Suprapubic skin (tissue), 4 donors: Measurements from ENCODE around the gene ATP8B1. TPM values are rescaled to one million over a fixed set of nuclear protein-coding genes. Genes with fewer than 3 reads are reported as not detected.
A peak's percentile ranks its signal among the peaks of the same experiment; 100 is the strongest.

Experiments
- DNase-seq, 2 donors: peaks; one replicate each; pipeline ENCODE4 v3.0.0-alpha.2; 2019; ENCODE audit warnings: low spot score in 2 of 2
- H3K27ac ChIP-seq: fragments of 200-600 bp; sonication (generic); one replicate; pipeline ENCODE4 v1.5.1; 2019
- H3K27me3 ChIP-seq: fragments of 200-600 bp; sonication (generic); one replicate; pipeline ENCODE4 v1.5.1; 2019
- H3K36me3 ChIP-seq: fragments of 200-600 bp; sonication (generic); one replicate; pipeline ENCODE4 v1.5.1; 2019
- H3K4me1 ChIP-seq: fragments of 200-600 bp; sonication (generic); one replicate; pipeline ENCODE4 v1.5.1; 2019
- H3K4me3 ChIP-seq: fragments of 200-600 bp; sonication (generic); one replicate; pipeline ENCODE4 v1.5.1; 2019; ENCODE audit warnings: mild to moderate bottlenecking
- H3K9me3 ChIP-seq: fragments of 200-600 bp; sonication (generic); one replicate; pipeline ENCODE4 v1.5.1; 2019
- CTCF ChIP-seq, 2 donors: fragments of 200-600 bp in 1 of 2; fragments of 450-650 bp in 1 of 2; sonication (generic) in 1 of 2; IDR thresholded peaks; one replicate each; pipeline ENCODE4 v1.5.1; 2016 to 2019; ENCODE audit warnings: antibody characterized with exemption in 2 of 2, mild to moderate bottlenecking in 1 of 2, moderate library complexity in 1 of 2
- EP300 ChIP-seq: sonication (generic); formaldehyde crosslinking; IDR thresholded peaks from one replicate; pipeline ENCODE4 v1.6.1; 2017; ENCODE audit warnings: antibody characterized with exemption
- POLR2A ChIP-seq, 2 donors: fragments of 450-650 bp; IDR thresholded peaks; one replicate each; pipeline ENCODE4 v1.6.1; 2017; ENCODE audit warnings: antibody characterized with exemption in 2 of 2, mild to moderate bottlenecking in 2 of 2, moderate library complexity in 2 of 2
- POLR2AphosphoS5 ChIP-seq, 3 donors: sonication (generic); formaldehyde crosslinking; IDR thresholded peaks; one replicate each; pipeline ENCODE4 v1.6.1; 2017; ENCODE audit warnings: antibody characterized with exemption in 3 of 3
- WGBS: methylation state at CpG from one replicate; pipeline ENCODE4 v1.1.5; 2018; 5-methylcytosine and 5-hydroxymethylcytosine counted together
- total RNA-seq, 4 donors: library from RNA; depleted of rRNA; stranded (reverse); fragments of >200 nt; gene quantifications; one replicate each; pipeline ENCODE4 v1.1.0, GENCODE V29; 2016

Gene ATP8B1
- total RNA-seq, 4 donors from 2014 or later = 21.5 to 59.1 (median 26.0) TPM

- no peak overlapping the region for H3K4me3 ChIP-seq
- 66% methylated on average over 6 of the region's 6 CpGs for WGBS
- no peaks in the 10 kb centered on the region for H3K27me3 ChIP-seq
- no peak for DNase-seq
- no peak overlapping the region for H3K27ac ChIP-seq
- TF ChIP-seq POLR2A (IDR thresholded peaks at IDR 0.05) = no peak
- no peak for TF ChIP-seq CTCF (IDR thresholded peaks at IDR 0.05)
- TF ChIP-seq POLR2AphosphoS5 (IDR thresholded peaks at IDR 0.05) = peak in 1 of 3 donors; percentile 56
- no peak for TF ChIP-seq EP300
- peaks cover 7% of the 10 kb centered on the region for H3K4me1 ChIP-seq
- peaks cover 17% of the 10 kb centered on the region for H3K36me3 ChIP-seq
- H3K9me3 ChIP-seq = no peaks in the 10 kb centered on the region
Measured at GRCh38 chr18:57666818-57667497, 136.2 kb downstream of the ATP8B1 start.

GRCh38 chr18:57664568-57665165, 138.4 kb downstream of the ATP8B1 start:
- TF ChIP-seq POLR2AphosphoS5 (IDR thresholded peaks at IDR 0.05) (no peak), POLR2A (IDR thresholded peaks at IDR 0.05) (no peak), CTCF (IDR thresholded peaks at IDR 0.05) (no peak), EP300 (no peak)
- Histone ChIP-seq H3K4me1 (peaks cover 7% of the 10 kb centered on the region), H3K4me3 (no peak overlapping the region), H3K9me3 (no peaks in the 10 kb centered on the region), H3K27ac (no peak overlapping the region), H3K36me3 (peaks cover 26% of the 10 kb centered on the region), H3K27me3 (no peaks in the 10 kb centered on the region)
- 73% methylated on average over 2 of the region's 2 CpGs for WGBS
- DNase-seq = no peak

GRCh38 chr18:57660961-57661360, 142.2 kb downstream of the ATP8B1 start:
- H3K27me3 ChIP-seq = no peaks in the 10 kb centered on the region
- H3K4me3 ChIP-seq = no peak overlapping the region
- peaks cover 2% of the 10 kb centered on the region for H3K9me3 ChIP-seq
- H3K4me1 ChIP-seq = peaks cover 3% of the 10 kb centered on the region
- H3K36me3 ChIP-seq = peaks cover 38% of the 10 kb centered on the region
- DNase-seq = no peak
- TF ChIP-seq POLR2AphosphoS5 (IDR thresholded peaks at IDR 0.05) = no peak
- no peak for TF ChIP-seq CTCF (IDR thresholded peaks at IDR 0.05)
- TF ChIP-seq POLR2A (IDR thresholded peaks at IDR 0.05) = no peak
- TF ChIP-seq EP300 = no peak
- 91% methylated on average over 11 of the region's 11 CpGs for WGBS
- no peak overlapping the region for H3K27ac ChIP-seq

- no peak overlapping the region for H3K27ac ChIP-seq
- H3K36me3 ChIP-seq = peaks cover 50% of the 10 kb centered on the region
- H3K4me1 ChIP-seq = peaks cover 3% of the 10 kb centered on the region
- no peak for TF ChIP-seq POLR2AphosphoS5 (IDR thresholded peaks at IDR 0.05)
- no peak for TF ChIP-seq EP300
- no peak for TF ChIP-seq CTCF (IDR thresholded peaks at IDR 0.05)
- TF ChIP-seq POLR2A (IDR thresholded peaks at IDR 0.05) = no peak
- no peak overlapping the region for H3K4me3 ChIP-seq
- no peaks in the 10 kb centered on the region for H3K27me3 ChIP-seq
- H3K9me3 ChIP-seq = peaks cover 8% of the 10 kb centered on the region
- DNase-seq = no peak
- WGBS = 82% methylated on average over 11 of the region's 11 CpGs
Measured at GRCh38 chr18:57659460-57660102, 143.5 kb downstream of the ATP8B1 start.

- H3K9me3 ChIP-seq = peaks cover 8% of the 10 kb centered on the region
Measured at GRCh38 chr18:57657542-57657941, 145.6 kb downstream of the ATP8B1 start.

More at GRCh38 chr18:57657542-57657941, 145.6 kb downstream of the ATP8B1 start:
- Histone ChIP-seq H3K27me3 (no peaks in the 10 kb centered on the region), H3K4me1 (peaks cover 3% of the 10 kb centered on the region), H3K36me3 (peaks cover 55% of the 10 kb centered on the region), H3K4me3 (no peak overlapping the region), H3K27ac (no peak overlapping the region)
- WGBS = 54% methylated on average over 2 of the region's 2 CpGs
- DNase-seq = no peak
- TF ChIP-seq POLR2A (IDR thresholded peaks at IDR 0.05) = no peak
- TF ChIP-seq EP300 = no peak
- TF ChIP-seq POLR2AphosphoS5 (IDR thresholded peaks at IDR 0.05) = no peak
- no peak for TF ChIP-seq CTCF (IDR thresholded peaks at IDR 0.05)
